HEK293T (cell line): ENCODE measurements around the gene INPP5D.

Source experiments
- ARNT ChIP-seq: fragments of 450-650 bp; IDR thresholded peaks from 2 replicates; pipeline ENCODE4 v1.6.1; 2017; ENCODE audit warnings: mild to moderate bottlenecking
- BHLHE40 ChIP-seq: fragments of 450-650 bp; IDR thresholded peaks from 2 replicates; pipeline ENCODE4 v1.6.1; 2016; ENCODE audit warnings: mild to moderate bottlenecking, moderate library complexity, borderline replicate concordance
- CTBP1 ChIP-seq: fragments of 450-650 bp; IDR thresholded peaks from 2 replicates; pipeline ENCODE4 v1.6.1; 2016; ENCODE audit warnings: borderline replicate concordance
- ELF4 ChIP-seq: fragments of 450-650 bp; IDR thresholded peaks from 2 replicates; pipeline ENCODE4 v1.6.1; 2017; ENCODE audit warnings: antibody characterized with exemption
- FOXK2 ChIP-seq: fragments of 450-650 bp; IDR thresholded peaks from 2 replicates; pipeline ENCODE4 v1.6.1; 2016; ENCODE audit warnings: mild to moderate bottlenecking
- FOXM1 ChIP-seq: fragments of 450-650 bp; IDR thresholded peaks from 2 replicates; pipeline ENCODE4 v1.6.1; 2017; ENCODE audit warnings: mild to moderate bottlenecking, borderline replicate concordance
- HDGF ChIP-seq: fragments of 450-650 bp; IDR thresholded peaks from 2 replicates; pipeline ENCODE4 v1.6.1; 2017; ENCODE audit warnings: antibody characterized with exemption, borderline replicate concordance
- SP1 ChIP-seq: fragments of 450-650 bp; IDR thresholded peaks from 2 replicates; pipeline ENCODE4 v1.6.1; 2017
- SUZ12 ChIP-seq: fragments of 450-650 bp; IDR thresholded peaks from 2 replicates; pipeline ENCODE4 v1.6.1; 2016; ENCODE audit warnings: mild to moderate bottlenecking
- TARDBP ChIP-seq: fragments of 450-650 bp; IDR thresholded peaks from 2 replicates; pipeline ENCODE4 v1.6.1; 2016
- TF ChIP-seq, protein P1 (sequence below): fragments of 450-650 bp; IDR thresholded peaks from 2 replicates; pipeline ENCODE4 v1.6.1; 2016

GRCh38 chr2:233011702-233012131 lies 48.4 kb upstream of the INPP5D start:
- no peak for TF ChIP-seq FOXM1
- no peak for TF ChIP-seq SP1
- no peak for TF ChIP-seq ARNT
- TF ChIP-seq SUZ12 = no peak
- TF ChIP-seq, protein P1, sequence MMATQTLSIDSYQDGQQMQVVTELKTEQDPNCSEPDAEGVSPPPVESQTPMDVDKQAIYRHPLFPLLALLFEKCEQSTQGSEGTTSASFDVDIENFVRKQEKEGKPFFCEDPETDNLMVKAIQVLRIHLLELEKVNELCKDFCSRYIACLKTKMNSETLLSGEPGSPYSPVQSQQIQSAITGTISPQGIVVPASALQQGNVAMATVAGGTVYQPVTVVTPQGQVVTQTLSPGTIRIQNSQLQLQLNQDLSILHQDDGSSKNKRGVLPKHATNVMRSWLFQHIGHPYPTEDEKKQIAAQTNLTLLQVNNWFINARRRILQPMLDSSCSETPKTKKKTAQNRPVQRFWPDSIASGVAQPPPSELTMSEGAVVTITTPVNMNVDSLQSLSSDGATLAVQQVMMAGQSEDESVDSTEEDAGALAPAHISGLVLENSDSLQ = no peak
- TF ChIP-seq BHLHE40 = no peak
- TF ChIP-seq TARDBP = no peak
- no peak for TF ChIP-seq FOXK2
- TF ChIP-seq HDGF = no peak
- no peak for TF ChIP-seq CTBP1
- TF ChIP-seq ELF4 = no peak
